HPDE6-E6E7 (cell line): ENCODE results near the gene GJC2.
"Not testable (repeated sequence)": the region's sequence is repeated elsewhere in the genome, so short reads cannot be mapped to it uniquely, and the experiment has no call there.

Experiments
- DNase-seq: peaks from one replicate; pipeline ENCODE4 v3.0.0; 2011; ENCODE audit warnings: missing footprints; ENCODE audit errors: extremely low spot score

GJC2 gene

DNA sequence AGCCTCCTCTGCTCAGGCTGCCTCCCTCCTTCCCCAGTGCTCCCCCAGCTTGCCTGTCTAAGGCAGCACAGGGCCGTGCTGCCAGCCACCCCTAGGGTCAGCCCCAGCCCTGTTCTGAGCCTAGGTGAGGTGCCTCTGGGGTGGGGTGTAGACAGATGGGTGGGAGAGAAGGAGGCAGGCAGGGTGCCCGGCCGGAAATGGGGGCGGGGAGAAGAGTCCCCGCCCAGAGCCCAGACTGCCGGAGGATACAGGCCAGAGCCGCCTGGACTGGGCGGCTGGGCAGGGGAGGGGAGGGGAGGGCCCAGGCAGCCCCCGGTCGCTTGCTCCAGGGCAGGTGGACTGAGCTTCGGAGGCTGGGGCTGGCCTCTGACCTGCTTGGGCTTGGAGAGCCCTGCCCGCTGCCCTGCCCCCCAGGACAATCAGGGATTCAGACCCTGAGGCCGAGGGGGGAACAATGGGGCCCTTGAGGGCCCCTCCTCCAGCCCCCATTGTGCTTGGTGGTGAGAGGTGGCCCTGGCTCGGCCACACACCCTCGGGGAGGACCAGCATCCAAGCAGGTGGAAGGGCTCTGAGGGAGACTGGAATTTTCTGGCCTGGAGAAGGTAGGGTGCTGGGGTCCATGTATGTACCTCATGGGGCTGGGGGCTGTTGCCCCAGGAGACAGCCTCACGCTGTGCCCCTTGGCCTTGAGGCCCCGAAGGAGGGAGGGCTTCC lies at the start of gene GJC2:
GJC2 (plus strand) TSS at position 525 of the 714 bp plus-strand sequence. CDS start 7,829 bp downstream, outside the sequence.
- DNase-seq, result no peak

GRCh38 chr1:228100822-228101613 lies 48.7 kb upstream of the GJC2 start:
- no peak for DNase-seq

DNA sequence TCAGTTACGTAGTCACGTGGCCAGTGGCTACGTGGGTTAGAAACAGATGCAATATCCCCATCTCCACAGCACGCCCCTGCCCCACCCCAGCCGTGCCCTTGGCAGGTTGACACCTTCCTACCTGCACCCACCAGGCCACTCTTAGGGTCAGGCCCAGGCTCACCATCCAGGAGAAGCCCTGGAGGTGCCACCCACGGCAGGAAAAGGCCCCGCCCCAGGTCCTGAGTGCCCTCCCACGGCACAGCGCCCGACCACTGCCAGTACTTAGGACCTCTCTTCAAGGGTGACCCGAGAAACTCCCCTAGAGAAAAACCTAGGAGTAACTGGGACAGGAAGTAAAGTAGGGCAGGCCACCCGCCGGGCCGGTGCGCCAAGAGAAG lies 48.1 kb upstream of the GJC2 start:
- no peak for DNase-seq

DNA sequence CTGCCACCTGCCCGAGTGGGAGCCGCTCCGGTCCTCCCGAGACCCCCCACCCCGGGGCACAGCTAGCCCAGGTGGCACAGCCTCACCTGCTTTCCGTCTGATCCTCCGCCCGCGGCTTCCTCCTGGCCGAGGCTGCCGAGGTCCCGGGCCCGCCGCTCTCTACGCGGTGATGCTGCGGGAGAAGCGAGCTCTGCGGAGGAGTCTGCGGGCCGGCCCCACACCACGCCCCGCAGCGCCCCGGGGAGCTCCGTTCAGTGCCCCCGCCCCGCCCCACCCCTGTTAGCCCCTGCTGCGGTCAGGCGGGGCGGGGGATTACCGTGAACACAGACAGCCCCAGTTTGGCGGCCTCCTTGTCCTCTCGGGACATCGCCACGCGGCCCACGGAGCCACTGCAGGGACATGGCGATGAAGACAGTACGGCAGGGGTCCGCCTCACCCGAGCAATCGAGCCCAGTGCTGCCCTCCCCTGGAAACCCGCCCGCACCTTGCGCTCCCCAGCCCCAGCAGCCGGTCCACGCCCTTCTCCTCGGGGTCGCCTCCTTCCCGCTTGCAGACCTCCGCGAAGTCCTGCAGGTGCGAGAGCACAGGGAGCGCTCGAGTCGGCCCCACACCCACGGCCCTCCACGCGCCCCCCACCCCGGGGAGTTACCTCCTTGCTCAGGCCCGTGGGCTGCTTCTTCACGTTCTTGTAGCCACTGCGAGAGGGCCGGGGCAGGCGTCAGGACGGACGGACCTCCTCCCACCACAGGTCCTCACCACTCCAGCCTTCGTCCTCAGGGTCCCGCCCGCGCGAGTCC lies 47.5 kb upstream of the GJC2 start:
- DNase-seq, result peak; percentile 69

GRCh38 chr1:228102791-228103620 lies 46.7 kb upstream of the GJC2 start, which contains the start of gene C1orf35:
C1orf35 (minus strand) TSS chr1:228103325; CDS start chr1:228103227, 98 bp downstream.
- DNase-seq, result peak; percentile 92

DNA sequence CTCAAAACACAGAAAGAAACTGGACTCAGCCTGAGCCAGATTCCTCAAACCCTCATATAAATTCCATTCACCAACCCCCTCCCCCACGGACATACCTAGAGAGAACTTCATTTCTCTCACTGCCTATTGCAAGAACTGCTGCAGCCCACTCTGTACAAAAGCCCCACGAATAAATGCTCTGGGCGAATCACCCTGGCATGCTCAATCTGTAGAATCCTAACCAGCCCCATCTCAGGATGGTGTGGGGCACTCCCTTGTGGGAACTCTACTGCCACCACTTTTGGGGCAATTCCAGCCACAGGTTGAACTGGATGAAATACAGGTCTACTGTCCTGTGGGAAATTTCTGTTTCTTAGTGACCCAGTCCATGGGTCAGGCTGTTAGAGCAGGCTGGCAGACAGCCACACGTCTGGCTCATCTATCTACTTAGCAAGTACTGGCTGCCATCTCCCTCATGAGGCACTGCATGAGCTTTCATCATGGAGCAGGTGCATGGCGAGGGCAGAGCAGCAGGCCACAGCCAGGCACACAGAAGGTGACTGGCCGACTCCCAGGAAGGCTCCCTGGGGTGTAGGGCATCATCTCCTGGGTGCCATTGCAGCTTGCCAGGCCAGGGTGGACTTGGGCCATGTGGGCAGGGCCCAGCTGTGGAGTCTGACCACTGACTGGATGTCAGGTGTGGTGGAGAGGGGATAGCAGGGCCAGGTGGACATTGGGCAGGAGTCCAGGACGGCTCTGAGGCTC lies 45.0 kb upstream of the GJC2 start:
- DNase-seq, result no peak

- no peak for DNase-seq
These were observed 44.3 kb upstream of the GJC2 start for GRCh38 chr1:228105270-228105995.

DNA sequence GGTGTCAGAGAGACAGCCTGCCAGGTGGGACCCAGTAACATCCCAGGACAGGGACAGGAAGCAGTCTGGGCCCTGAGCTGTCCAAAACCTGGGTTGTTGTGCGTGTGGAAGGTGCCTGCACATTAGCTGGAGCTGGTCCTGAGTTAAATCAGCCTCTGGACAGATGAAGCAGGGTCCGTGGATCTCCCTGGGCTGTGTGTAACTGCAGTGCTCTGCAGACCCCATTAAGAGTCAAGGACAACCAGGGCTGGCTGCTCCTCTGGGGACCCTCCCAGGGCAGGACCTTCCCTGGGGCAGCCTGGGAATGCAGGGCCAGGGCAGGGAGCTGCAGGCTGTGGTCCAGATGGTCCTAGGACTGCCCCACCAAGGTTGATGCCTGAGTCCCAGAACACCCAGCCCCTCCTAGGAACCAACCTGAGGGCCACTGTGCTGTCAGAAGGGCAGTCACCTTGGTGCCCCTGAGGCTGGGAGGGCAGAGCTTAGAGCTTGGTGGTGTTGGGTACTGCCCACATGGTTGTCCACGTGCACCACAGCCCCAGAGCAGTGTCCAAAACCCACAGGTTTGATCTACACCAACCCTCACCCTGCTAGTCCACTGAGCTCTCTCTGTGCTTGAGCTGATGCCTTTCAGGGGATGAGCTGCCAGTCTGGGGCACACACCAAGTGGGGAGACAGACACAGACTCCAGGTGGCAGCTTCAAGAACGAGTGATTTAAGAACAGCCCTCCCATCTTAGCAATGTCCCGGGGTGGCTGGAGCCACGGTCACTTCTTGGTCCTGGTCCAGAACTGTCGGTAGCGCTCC lies 43.5 kb upstream of the GJC2 start:
- DNase-seq, result no peak

DNA sequence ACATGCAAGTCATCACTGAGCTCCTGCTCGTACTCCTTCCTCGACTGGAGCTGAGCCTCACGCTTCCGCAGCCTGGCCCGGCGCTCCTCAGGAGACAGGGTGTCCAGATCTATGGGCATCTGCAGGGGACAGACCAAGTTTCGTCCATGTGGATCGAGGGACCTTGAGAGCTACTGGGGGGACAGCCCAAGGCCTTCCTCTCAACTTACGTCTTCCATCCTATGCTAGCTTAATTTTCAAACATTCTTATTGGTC lies 43.0 kb upstream of the GJC2 start:
- DNase-seq, result no peak

DNA sequence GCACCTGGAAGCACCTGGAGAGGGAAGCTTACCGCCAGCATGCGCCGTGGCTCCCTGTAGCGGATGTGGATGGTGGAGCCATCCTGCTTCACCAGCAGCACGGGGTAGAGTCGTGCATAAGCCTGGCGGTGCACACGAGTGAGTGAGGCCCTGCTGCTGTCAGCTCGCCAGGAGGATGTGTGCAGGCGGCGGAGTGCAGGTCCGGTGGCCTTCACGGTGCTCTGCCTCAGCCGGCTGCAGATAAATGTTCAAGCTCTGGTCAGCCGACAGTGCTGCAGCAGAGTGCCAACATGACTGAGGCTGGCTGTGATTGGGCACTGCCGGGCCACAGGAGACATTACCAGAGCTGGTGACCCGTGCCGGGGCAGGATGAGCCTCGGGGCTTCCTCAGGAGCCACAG lies 42.1 kb upstream of the GJC2 start:
- DNase-seq, result no peak

DNA sequence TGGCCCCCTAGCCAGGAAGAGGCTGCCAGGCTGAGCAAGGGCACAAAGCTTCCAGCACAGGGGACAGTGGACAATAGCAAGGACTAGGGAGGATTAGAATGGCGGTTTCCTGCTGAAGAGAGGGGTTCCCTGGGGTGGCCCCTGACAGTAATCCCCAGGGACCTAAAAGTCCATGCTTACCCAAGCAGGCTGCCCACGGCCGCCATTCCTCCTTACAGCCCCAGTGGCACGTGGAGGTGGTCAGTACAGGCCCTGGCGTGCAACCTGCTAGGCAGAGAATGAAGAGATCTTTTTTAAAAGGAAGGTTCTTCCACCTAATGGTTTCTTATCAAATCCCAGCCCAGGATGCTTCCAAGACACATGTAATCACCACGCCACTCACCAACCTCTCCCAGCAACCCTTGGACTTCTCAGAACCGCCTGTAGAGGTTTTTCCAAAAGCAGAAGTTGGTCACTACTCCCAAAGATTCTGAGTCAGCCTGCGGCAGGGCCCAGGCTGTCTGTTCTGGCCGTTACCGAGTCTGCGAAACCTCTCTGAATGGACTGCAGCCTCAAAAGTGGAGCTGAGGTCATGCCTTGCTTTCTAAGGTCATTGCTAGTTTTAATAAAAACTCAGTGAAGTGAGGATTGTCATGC lies 41.6 kb upstream of the GJC2 start:
- DNase-seq, result no peak

- no peak for DNase-seq
These were observed 41.0 kb upstream of the GJC2 start for GRCh38 chr1:228108742-228109072.

DNA sequence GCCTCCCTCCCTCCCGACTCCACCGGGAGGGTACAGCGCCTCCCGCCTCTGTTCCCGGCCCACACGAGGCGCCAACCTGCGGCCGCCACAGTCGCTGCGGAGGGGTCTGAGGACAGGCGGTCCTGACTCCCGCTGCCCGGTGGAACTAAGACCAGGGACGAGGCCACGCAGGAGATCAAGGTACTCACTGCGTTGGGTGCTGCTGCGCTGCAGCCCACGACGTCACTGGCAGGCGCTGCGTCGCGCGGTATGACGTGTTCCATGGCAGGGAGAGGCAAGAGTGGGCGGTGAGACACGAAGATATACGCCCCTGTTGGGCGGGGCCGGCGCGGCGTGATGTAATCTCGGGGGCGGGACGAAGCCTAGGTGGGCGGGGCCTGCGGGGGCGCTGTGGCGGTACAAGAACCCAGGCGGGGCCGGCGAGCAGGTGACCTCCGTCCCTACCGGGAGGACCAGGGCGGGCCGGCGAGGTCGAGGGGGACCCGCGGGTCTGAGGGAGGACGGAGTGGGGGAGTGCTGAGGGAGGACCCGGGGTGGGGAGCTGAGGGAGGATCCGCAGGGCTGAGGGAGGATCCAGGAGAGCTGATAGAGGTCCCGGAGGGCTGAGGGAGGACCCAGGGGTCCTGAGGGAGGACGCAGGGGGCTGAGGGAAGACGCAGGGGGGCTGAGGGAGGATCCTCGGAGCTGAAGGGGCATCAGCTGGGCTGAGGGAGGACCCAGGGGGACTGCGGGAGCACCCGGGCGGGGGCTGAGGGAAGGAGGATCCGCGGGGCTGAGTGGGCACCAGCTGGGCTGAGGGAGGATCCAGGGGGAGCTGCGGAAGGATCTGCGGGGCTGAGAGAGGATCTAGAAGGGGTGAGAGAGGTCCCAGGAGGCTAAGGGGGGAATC lies 40.4 kb upstream of the GJC2 start, which contains the start of gene MRPL55:
MRPL55 (minus strand) TSS at position 227 of the 889 bp plus-strand sequence. CDS start 1,039 bp downstream, outside the sequence.
- DNase-seq, result peak; percentile 93

DNA sequence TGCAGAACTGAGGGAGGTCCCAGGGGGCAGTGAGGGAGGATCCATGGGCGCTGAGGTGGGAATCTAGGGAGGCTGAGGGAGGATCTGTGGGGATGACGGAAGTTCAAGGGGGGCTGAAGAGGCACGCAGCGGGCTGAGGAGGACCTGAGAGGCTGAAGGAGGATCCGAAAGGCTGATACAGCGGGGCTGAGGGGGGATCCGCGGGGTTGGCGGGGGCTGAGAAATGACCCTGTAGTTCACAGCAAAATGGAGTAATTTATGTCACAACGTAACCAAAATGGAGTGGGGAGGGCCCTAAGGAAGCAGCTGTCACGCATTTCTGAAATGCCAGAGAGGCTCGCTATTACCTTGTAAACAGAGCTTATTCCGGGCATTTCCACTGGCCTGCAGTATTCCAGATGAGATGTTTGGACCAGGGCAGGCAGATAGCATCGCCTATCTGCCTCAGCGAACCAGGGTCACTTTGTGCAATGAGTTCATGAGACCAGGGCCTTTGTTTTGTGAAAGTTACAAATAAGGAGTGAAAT lies 39.7 kb upstream of the GJC2 start:
- DNase-seq, result no peak

GRCh38 chr1:228110556-228110955 lies 39.2 kb upstream of the GJC2 start:
- DNase-seq, result no peak

GRCh38 chr1:228111315-228111714 lies 38.4 kb upstream of the GJC2 start:
- DNase-seq, result not testable (repeated sequence)

DNA sequence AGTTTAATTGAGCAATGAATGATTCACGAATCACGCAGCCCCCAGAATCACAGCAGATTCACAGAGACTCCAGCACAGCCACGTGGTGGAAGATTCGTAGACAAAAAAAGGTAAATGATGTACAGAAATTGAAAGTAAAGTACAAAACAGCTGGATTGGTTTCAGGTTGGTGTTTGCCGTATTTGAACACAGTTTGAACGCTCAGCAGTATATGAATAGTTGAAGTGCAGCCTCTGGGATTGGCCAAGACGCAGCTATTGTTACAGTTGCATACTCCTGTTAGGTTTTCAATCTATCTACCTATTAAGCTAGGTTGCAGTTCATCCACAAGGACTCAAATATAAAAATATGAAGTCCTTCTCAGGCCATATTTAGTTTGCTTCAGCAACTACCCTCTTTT lies 37.6 kb upstream of the GJC2 start:
- DNase-seq, result no peak

DNA sequence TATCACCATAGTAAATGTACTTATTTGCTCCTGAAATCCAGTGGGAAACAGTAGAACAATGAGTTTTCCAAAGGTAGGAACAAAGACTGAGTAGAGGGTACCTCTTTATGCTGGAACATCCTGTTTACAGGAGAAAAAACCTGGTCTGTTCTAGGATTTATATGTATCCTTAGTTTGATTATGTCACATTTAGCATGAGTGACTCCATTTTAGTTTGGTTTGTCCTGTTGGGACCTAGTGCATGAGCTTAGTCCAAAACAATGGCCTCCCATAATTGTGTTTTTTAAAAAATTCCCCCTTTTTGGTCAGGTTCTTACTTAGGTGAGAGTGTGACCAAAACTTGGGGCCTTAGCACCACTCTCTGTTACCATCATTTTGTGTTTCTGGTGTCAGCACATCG lies 37.1 kb upstream of the GJC2 start:
- no peak for DNase-seq
